ENCODE results near the gene ITGB7. TPM values are rescaled to one million over a fixed set of nuclear protein-coding genes. Genes with fewer than 3 reads are reported as not detected.

ITGB7 gene
- total and polyA plus RNA-seq, 3 donors from 2014 or later = 0.24 to 3.7 (median 1.2) TPM

DNA sequence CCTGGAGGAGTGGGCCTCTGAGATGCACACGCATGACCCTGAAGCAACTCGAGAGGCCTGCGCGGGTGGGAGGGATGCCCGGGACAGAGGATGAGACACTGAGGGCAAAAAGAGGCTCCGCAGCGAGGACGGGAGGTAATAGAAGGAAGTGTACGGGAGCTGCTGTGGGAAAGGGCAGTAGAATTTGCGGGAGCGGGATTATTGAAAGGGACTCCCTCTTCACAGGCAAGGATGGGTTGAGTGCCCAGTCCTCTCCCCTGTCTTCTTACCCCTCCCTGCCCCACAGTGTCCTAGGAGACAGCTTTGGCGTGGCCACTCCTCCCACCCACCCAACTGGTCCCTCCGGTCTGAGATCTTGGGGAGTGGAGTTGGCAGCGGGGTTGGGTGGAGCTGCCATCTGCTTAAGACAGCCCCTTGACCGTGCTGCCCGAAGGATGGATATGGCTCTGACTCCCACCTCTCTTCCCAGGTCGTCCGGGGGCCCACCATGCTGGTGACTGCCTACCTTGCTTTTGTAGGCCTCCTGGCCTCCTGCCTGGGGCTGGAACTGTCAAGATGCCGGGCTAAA, 45.4 kb upstream of the ITGB7 start:
- H3K4me3 ChIP-seq = peak overlapping the region; percentile 82 to 94
- H3K36me3 ChIP-seq (ENCODE audit: low read depth, missing control alignments) = no peaks in the 10 kb centered on the region
- intact Hi-C loops (cut with DNase I; ENCODE audit: low total_unique reads) = loop anchor here (5.0 kb wide), 1 partner anchor 35 kb away; no protein-coding TSS in a partner anchor
- no peaks in the 10 kb centered on the region for H3K27me3 ChIP-seq
- DNase-seq = no peak
- peaks cover 20% of the 10 kb centered on the region for H3K4me1 ChIP-seq
- no peaks in the 10 kb centered on the region for H3K9me3 ChIP-seq
- 2 to 4% methylated on average over 14 to 19 of the region's 19 CpGs for WGBS, 2 donors
- no peak for TF ChIP-seq POLR2A (IDR thresholded peaks at IDR 0.05)
- TF ChIP-seq, protein P1, sequence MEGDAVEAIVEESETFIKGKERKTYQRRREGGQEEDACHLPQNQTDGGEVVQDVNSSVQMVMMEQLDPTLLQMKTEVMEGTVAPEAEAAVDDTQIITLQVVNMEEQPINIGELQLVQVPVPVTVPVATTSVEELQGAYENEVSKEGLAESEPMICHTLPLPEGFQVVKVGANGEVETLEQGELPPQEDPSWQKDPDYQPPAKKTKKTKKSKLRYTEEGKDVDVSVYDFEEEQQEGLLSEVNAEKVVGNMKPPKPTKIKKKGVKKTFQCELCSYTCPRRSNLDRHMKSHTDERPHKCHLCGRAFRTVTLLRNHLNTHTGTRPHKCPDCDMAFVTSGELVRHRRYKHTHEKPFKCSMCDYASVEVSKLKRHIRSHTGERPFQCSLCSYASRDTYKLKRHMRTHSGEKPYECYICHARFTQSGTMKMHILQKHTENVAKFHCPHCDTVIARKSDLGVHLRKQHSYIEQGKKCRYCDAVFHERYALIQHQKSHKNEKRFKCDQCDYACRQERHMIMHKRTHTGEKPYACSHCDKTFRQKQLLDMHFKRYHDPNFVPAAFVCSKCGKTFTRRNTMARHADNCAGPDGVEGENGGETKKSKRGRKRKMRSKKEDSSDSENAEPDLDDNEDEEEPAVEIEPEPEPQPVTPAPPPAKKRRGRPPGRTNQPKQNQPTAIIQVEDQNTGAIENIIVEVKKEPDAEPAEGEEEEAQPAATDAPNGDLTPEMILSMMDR (IDR thresholded peaks at IDR 0.05) = no peak
- peak overlapping the region; percentile 84 to 93 for H3K27ac ChIP-seq

DNA sequence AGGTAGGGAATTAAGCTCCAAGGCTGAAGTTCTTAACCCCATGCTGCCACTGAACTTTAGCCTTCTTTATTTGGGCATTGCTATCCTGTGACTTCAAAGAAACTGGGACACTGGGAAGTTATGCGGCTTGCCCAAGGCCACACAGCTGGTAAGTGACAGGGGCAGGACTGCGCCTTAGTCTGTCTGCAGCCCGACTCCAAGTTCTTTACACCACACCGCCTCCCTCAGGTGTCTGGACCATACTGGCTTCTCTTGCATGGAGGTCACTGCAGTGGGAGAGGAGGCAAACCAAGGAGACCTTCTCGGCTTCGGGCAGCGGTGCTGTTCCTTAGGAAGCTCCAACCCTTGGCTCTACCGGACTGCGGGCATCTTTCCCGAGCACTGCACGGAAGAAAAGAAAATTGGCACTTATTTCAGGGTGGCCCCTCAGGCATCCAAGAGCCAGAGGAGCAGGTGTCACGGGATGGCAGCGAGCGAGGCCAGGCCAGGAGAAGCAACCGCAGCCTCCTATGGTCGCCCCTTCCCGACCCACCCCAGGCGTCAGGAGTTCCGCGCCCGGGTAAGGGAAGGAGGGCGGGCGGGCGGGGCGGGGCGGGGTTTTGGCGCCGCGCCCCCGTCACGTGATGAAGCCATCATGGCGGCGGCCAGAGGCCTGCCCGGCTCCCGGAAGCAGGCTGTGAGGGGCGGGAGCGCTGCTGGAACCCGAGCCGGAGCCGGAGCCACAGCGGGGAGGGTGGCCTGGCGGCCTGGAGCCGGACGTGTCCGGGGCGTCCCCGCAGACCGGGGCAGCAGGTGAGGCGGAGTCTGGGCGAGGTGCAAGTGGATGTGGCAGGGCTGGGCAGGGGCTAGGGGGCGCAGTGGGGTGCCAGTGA, 44.7 kb upstream of the ITGB7 start:
- intact Hi-C loops (cut with DNase I; ENCODE audit: low total_unique reads) = loop anchor here (5.0 kb wide), 1 partner anchor 34 kb away; no protein-coding TSS in a partner anchor
- Histone ChIP-seq H3K27me3 (no peaks in the 10 kb centered on the region), H3K27ac (peak overlapping the region; percentile 84 to 93), H3K36me3 (ENCODE audit: low read depth, missing control alignments) (no peaks in the 10 kb centered on the region), H3K4me1 (peaks cover 20% of the 10 kb centered on the region), H3K4me3 (peak overlapping the region; percentile 82 to 94), H3K9me3 (no peaks in the 10 kb centered on the region)
- WGBS, 2 donors = 0 to 1% methylated on average over 33 to 51 of the region's 51 CpGs
- TF ChIP-seq POLR2A (IDR thresholded peaks at IDR 0.05) = no peak
- TF ChIP-seq, protein P1 (IDR thresholded peaks at IDR 0.05) = peak in 2 of 3 experiments; percentile 20 to 36
- DNase-seq = peak; percentile 82

GRCh38 chr12:53245286-53245685, 38.2 kb upstream of the ITGB7 start:
- Histone ChIP-seq H3K4me3 (no peak overlapping the region), H3K27me3 (no peaks in the 10 kb centered on the region), H3K36me3 (ENCODE audit: low read depth, missing control alignments) (no peaks in the 10 kb centered on the region), H3K27ac (no peak overlapping the region), H3K4me1 (no peaks in the 10 kb centered on the region), H3K9me3 (no peaks in the 10 kb centered on the region)
- TF ChIP-seq POLR2A (IDR thresholded peaks at IDR 0.05) = no peak
- TF ChIP-seq, protein P1 (IDR thresholded peaks at IDR 0.05) = no peak
- no peak for DNase-seq
- intact Hi-C loops (cut with DNase I; ENCODE audit: low total_unique reads) = no loop called here
- 80 to 82% methylated on average over 3 of the region's 3 CpGs for WGBS, 2 donors

DNA sequence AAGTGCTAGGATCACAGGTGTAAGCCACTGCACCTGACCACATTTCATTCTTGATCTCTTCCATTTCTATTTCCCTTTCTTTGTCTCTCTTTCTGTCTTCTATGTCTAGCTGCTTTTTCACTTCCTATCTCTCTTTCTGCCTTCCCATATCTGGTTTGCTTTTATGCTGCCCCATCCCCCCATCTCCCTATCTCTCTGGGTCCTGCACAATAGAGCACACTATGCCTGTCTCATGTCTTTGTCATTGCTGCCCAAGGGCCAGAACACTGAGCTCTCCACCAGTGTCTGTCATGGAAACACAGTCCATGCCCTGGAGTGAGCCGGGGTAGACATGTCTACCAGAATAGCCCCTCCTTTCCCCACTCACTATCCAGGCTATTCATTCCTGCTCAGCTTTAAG, 37.3 kb upstream of the ITGB7 start:
- no peak for DNase-seq
- Histone ChIP-seq H3K27me3 (no peaks in the 10 kb centered on the region), H3K4me3 (no peak overlapping the region), H3K4me1 (no peaks in the 10 kb centered on the region), H3K9me3 (no peaks in the 10 kb centered on the region), H3K27ac (no peak overlapping the region), H3K36me3 (ENCODE audit: low read depth, missing control alignments) (no peaks in the 10 kb centered on the region)
- intact Hi-C loops (cut with DNase I; ENCODE audit: low total_unique reads) = no loop called here
- WGBS, 2 donors = 60 to 73% methylated on average over 1 of the region's 1 CpG
- TF ChIP-seq, protein P1 (IDR thresholded peaks at IDR 0.05) = no peak
- TF ChIP-seq POLR2A (IDR thresholded peaks at IDR 0.05) = no peak
